Left lung (tissue), 10 donors: Measurements from ENCODE around the gene GRIK2. TPM values are rescaled to one million over a fixed set of nuclear protein-coding genes. Genes with fewer than 3 reads are reported as not detected.

Source experiments
- ATAC-seq: fragments of 200-7000 bp; cut with Tn5 transposase; one replicate; pipeline ENCODE4 v1.9.1; 2020; ENCODE audit warnings: moderate library complexity
- DNase-seq, 4 donors: peaks; one replicate each; pipeline ENCODE4 v3.0.0-alpha.2; 2013 to 2020
- H3K27ac ChIP-seq, 2 donors: fragments of 200-600 bp; sonication (generic) in 1 of 2; one replicate each; pipeline versions ENCODE4 v1.5.0 to v1.8.0; 2020 to 2021
- H3K27me3 ChIP-seq, 2 donors: fragments of 200-600 bp; sonication (generic) in 1 of 2; one replicate each; pipeline versions ENCODE4 v1.5.0 to v1.8.0; 2020 to 2021
- H3K36me3 ChIP-seq, 2 donors: fragments of 200-600 bp; sonication (generic) in 1 of 2; one replicate each; pipeline versions ENCODE4 v1.5.0 to v1.8.0; 2020 to 2021
- H3K4me1 ChIP-seq, 2 donors: fragments of 200-600 bp; one replicate each; pipeline ENCODE4 v1.8.0; 2021
- H3K4me3 ChIP-seq, 2 donors: fragments of 200-600 bp; sonication (generic) in 1 of 2; one replicate each; pipeline versions ENCODE4 v1.5.0 to v1.8.0; 2020 to 2021; ENCODE audit warnings: mild to moderate bottlenecking in 1 of 2
- H3K9me3 ChIP-seq, 2 donors: fragments of 200-600 bp; sonication (generic) in 1 of 2; one replicate each; pipeline versions ENCODE4 v1.5.0 to v1.8.0; 2020 to 2021
- CTCF ChIP-seq, 2 donors: fragments of 200-600 bp; sonication (generic) in 1 of 2; IDR thresholded peaks; one replicate each; pipeline versions ENCODE4 v1.5.0 to v1.8.0; 2021; ENCODE audit warnings: antibody characterized with exemption in 2 of 2
- intact Hi-C, 2 donors: fragments of 100-400 bp; cut with DNase I; formaldehyde crosslinking; loops; one replicate each; pipeline versions ENCODE4 v1.11.2 to v1.14.2; 2022
- polyA plus RNA-seq, 6 donors: library from polyadenylated mRNA; unstranded; fragments of 120-200 nt; gene quantifications; one replicate each; pipeline ENCODE4 v1.2.1, GENCODE V29; 2013; ENCODE audit not compliant: insufficient read length in 6 of 6
- total RNA-seq, 2 donors: library from RNA; stranded (reverse); fragmentation: NEBNext Ultra II Directional; extraction: Animal tissue kit (Norgen Biotek cat#: 25700); gene quantifications; one replicate each; pipeline ENCODE4 v1.2.1, GENCODE V29; 2021
- donor health status: DM: no; HTN: yes; CAD: no.
- donor health status: DM: no; HTN: no; CAD: no.

Gene GRIK2
- total and polyA plus RNA-seq, 8 donors = 0.24 to 0.98 (median 0.67) TPM

GRCh38 chr6:101403216-101403945, 9.9 kb downstream of the GRIK2 start:
- Histone ChIP-seq H3K27me3 (peaks cover 53 to 64% of the 10 kb centered on the region in 2 donors), H3K9me3 (no peaks in the 10 kb centered on the region), H3K27ac (no peak overlapping the region), H3K4me1 (no peaks in the 10 kb centered on the region), H3K36me3 (no peaks in the 10 kb centered on the region), H3K4me3 (no peak overlapping the region)
- intact Hi-C loops = no loop called here
- DNase-seq = no peak
- no peak for TF ChIP-seq CTCF (IDR thresholded peaks at IDR 0.05)
- no peak for ATAC-seq

DNA sequence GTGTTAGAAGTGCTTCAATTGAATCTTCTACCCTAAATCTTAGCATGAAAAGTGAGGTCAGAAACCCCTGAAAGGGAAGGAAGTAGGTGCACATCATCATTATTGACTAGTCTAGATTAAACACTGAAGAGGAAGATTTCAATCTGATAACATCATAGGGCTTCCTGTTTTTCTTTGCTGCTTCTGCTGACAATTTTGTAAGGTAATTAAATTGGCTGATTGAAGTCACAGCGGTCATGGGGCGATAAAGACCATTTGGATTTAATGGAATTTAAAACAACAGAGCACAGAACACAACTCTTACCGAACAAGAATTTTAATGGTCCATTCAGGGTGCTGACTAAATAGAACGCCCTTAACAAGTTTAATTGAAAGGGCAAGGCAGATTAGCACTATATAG, 11.3 kb downstream of the GRIK2 start:
- no peak for TF ChIP-seq CTCF (IDR thresholded peaks at IDR 0.05)
- Histone ChIP-seq H3K36me3 (no peaks in the 10 kb centered on the region), H3K4me1 (no peaks in the 10 kb centered on the region), H3K27me3 (peaks cover 39 to 50% of the 10 kb centered on the region in 2 donors), H3K9me3 (no peaks in the 10 kb centered on the region), H3K4me3 (no peak overlapping the region), H3K27ac (no peak overlapping the region)
- intact Hi-C loops = no loop called here
- ATAC-seq (no peak), DNase-seq (no peak)

DNA sequence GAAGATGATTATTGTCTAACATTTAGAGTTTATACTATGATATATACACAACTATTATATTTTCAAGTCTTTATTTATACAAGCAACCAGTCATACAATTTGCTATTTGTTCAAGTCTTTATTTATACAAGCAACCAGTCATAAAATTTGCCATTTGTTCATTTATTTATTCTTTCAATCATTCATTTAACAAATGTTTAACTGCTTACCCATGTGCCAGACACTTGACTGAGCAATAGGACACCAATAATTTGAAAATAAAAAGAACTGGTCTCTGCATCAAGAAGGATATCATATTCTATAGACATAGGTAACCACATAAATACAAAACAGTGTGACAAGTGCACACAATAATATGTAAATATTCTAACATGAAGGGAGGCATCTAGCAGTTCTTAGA, 20.3 kb downstream of the GRIK2 start:
- no peaks in the 10 kb centered on the region for H3K27me3 ChIP-seq
- intact Hi-C loops = no loop called here
- no peak overlapping the region for H3K27ac ChIP-seq
- no peaks in the 10 kb centered on the region for H3K4me1 ChIP-seq
- TF ChIP-seq CTCF (IDR thresholded peaks at IDR 0.05) = no peak
- no peaks in the 10 kb centered on the region for H3K36me3 ChIP-seq
- no peak for DNase-seq
- no peak for ATAC-seq
- no peak overlapping the region for H3K4me3 ChIP-seq
- no peaks in the 10 kb centered on the region for H3K9me3 ChIP-seq

DNA sequence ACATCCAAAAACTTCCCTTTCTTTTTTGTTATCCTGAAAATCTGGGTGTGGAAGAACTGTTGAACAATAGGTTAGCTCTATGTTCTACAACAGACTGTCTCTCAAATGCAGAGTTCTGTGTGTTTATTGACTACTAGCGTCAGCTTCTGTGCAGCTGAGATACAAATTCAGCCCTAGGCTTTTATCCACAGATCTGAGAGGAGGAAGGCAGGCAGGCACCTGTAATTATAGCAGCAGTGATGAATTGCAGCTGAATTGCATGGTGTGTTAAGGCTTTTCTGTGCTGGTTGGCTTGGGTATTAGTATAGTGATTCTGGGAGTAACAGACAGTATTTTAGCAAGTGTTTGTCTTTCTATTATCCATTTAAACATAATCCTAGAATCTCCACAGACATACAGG, 24.4 kb downstream of the GRIK2 start:
- Histone ChIP-seq H3K27me3 (no peaks in the 10 kb centered on the region), H3K9me3 (no peaks in the 10 kb centered on the region), H3K36me3 (no peaks in the 10 kb centered on the region), H3K27ac (no peak overlapping the region), H3K4me3 (no peak overlapping the region), H3K4me1 (no peaks in the 10 kb centered on the region)
- no peak for DNase-seq
- intact Hi-C loops = no loop called here
- ATAC-seq = no peak
- TF ChIP-seq CTCF (IDR thresholded peaks at IDR 0.05) = no peak

GRCh38 chr6:101422251-101422650, 28.7 kb downstream of the GRIK2 start:
- peaks cover 0 to 1% of the 10 kb centered on the region in 2 donors for H3K9me3 ChIP-seq
- intact Hi-C loops = no loop called here
- no peak overlapping the region for H3K27ac ChIP-seq
- H3K4me3 ChIP-seq = no peak overlapping the region
- no peaks in the 10 kb centered on the region for H3K27me3 ChIP-seq
- TF ChIP-seq CTCF (IDR thresholded peaks at IDR 0.05) = no peak
- DNase-seq (no peak), ATAC-seq (no peak)
- H3K36me3 ChIP-seq = no peaks in the 10 kb centered on the region
- H3K4me1 ChIP-seq = no peaks in the 10 kb centered on the region
